Measurements from ENCODE around the gene FBXL7. TPM values are rescaled to one million over a fixed set of nuclear protein-coding genes. Genes with fewer than 3 reads are reported as not detected.

The FBXL7 gene
- total and polyA plus RNA-seq, 2 experiments from 2014 or later, result 4.5 to 15.2 TPM

DNA sequence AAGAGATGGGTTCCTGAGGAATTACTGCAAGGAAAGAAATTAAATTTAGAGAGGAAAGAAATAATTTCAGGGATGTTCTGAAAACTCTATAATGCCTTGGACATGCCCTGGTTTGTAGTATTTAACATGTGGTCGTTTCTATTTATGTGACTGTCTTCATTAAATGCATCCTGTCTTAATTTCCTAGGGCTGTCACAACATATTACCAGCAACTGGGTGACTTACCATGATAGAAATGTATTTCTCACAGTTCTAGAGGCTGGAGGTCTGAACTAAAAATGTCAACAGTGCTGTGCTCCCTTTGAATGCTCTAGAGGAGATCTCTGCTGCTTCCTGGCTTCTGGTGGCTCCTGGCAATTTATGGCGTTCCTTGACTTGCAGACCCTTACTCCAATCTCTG lies 287.7 kb downstream of the FBXL7 start:
- H3K4me2 ChIP-seq, result no peak overlapping the region
- H3K27me3 ChIP-seq (ENCODE audit: insufficient read depth), result no peaks in the 10 kb centered on the region
- DNase-seq (ENCODE audit: low spot score) (no peak), ATAC-seq (no peak)
- no peaks in the 10 kb centered on the region for H3K4me1 ChIP-seq (ENCODE audit: insufficient read depth)
- H3K36me3 ChIP-seq (ENCODE audit: insufficient read depth), result no peaks in the 10 kb centered on the region
- H4K20me1 ChIP-seq (replicated peaks; ENCODE audit: insufficient read depth), result no peaks in the 10 kb centered on the region
- no peak overlapping the region for H3K4me3 ChIP-seq
- H3K36me3 Mint-ChIP-seq (ENCODE audit: low read depth), result no peaks in the 10 kb centered on the region
- peaks cover 16% of the 10 kb centered on the region; the same call in 1 of the 2 replicates for H3K9me2 ChIP-seq (ENCODE audit: insufficient read depth)
- H3K4me3 Mint-ChIP-seq, result no peak overlapping the region
- peaks cover 2% of the 10 kb centered on the region for H3K27me3 Mint-ChIP-seq (ENCODE audit: insufficient read depth, low read depth, poor library complexity)
- no peak overlapping the region for H2AFZ ChIP-seq
- H3K9me3 Mint-ChIP-seq, result no peaks in the 10 kb centered on the region
- H3K4me1 Mint-ChIP-seq, result peaks cover 3% of the 10 kb centered on the region; the same call in 1 of the 3 replicates
- TF ChIP-seq ZNF331 (CRISPR knock-in tag; IDR thresholded peaks at IDR 0.05; ENCODE audit: low read depth), result no peak
- no peak for TF ChIP-seq NANOG (IDR thresholded peaks at IDR 0.05; ENCODE audit: borderline replicate concordance)
- no peak for TF ChIP-seq POLR2AphosphoS5 (IDR thresholded peaks at IDR 0.05; ENCODE audit: low read depth)
- TF ChIP-seq, protein P1, sequence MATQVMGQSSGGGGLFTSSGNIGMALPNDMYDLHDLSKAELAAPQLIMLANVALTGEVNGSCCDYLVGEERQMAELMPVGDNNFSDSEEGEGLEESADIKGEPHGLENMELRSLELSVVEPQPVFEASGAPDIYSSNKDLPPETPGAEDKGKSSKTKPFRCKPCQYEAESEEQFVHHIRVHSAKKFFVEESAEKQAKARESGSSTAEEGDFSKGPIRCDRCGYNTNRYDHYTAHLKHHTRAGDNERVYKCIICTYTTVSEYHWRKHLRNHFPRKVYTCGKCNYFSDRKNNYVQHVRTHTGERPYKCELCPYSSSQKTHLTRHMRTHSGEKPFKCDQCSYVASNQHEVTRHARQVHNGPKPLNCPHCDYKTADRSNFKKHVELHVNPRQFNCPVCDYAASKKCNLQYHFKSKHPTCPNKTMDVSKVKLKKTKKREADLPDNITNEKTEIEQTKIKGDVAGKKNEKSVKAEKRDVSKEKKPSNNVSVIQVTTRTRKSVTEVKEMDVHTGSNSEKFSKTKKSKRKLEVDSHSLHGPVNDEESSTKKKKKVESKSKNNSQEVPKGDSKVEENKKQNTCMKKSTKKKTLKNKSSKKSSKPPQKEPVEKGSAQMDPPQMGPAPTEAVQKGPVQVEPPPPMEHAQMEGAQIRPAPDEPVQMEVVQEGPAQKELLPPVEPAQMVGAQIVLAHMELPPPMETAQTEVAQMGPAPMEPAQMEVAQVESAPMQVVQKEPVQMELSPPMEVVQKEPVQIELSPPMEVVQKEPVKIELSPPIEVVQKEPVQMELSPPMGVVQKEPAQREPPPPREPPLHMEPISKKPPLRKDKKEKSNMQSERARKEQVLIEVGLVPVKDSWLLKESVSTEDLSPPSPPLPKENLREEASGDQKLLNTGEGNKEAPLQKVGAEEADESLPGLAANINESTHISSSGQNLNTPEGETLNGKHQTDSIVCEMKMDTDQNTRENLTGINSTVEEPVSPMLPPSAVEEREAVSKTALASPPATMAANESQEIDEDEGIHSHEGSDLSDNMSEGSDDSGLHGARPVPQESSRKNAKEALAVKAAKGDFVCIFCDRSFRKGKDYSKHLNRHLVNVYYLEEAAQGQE (IDR thresholded peaks at IDR 0.05; ENCODE audit: unreplicated experiment), result no peak
- no peak overlapping the region for H3K27ac Mint-ChIP-seq
- no peaks in the 10 kb centered on the region; the same call in 1 of the 2 replicates for H3K79me2 ChIP-seq (replicated peaks; ENCODE audit: insufficient read depth)
- no peaks in the 10 kb centered on the region for H3F3A ChIP-seq (replicated peaks; ENCODE audit: low read depth)
- H3K27ac ChIP-seq (ENCODE audit: low read depth), result no peak overlapping the region

DNA sequence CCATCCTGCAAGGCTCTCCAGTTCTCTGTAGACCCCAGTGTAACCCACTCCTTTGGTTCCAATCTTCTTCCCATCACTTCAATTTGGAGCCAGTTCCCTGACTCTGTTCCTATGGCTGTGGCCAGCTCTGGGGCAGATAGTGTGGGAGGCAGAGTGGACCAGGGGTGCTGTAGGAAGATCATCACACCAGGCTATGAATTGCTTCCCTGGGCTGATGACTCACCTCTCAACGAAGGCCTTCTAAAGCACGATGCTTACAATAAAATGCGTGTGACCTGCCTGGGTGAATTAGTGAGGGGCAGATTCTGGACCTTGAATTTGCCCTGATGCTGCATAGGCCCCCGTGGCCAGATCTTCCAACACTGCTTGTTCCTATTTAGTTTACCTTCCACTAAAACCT lies 289.7 kb downstream of the FBXL7 start:
- H3K4me2 ChIP-seq, result no peak overlapping the region
- Mint-ChIP-seq H3K27ac (no peak overlapping the region; the same call in 1 of the 2 replicates), H3K4me3 (no peak overlapping the region), H3K9me3 (no peaks in the 10 kb centered on the region), H3K36me3 (ENCODE audit: low read depth) (no peaks in the 10 kb centered on the region), H3K27me3 (ENCODE audit: insufficient read depth, low read depth, poor library complexity) (peaks cover 2% of the 10 kb centered on the region), H3K4me1 (peaks cover 13% of the 10 kb centered on the region)
- H3F3A ChIP-seq (replicated peaks; ENCODE audit: low read depth), result no peaks in the 10 kb centered on the region
- no peak overlapping the region for H3K27ac ChIP-seq (ENCODE audit: low read depth)
- no peak for TF ChIP-seq JUNB (IDR thresholded peaks at IDR 0.05; ENCODE audit: unreplicated experiment)
- no peak for TF ChIP-seq STAT1 (IDR thresholded peaks at IDR 0.05; ENCODE audit: unreplicated experiment)
- no peak for TF ChIP-seq NANOG (IDR thresholded peaks at IDR 0.05; ENCODE audit: borderline replicate concordance)
- TF ChIP-seq EZH2 (IDR thresholded peaks at IDR 0.05; ENCODE audit: low read depth, unreplicated experiment), result no peak
- no peak for TF ChIP-seq EZH2phosphoT487 (IDR thresholded peaks at IDR 0.05; ENCODE audit: unreplicated experiment)
- TF ChIP-seq, protein P1 (IDR thresholded peaks at IDR 0.05; ENCODE audit: unreplicated experiment), result no peak
- TF ChIP-seq CREB1 (CRISPR knock-in tag; IDR thresholded peaks at IDR 0.05; ENCODE audit: low read depth), result no peak
- TF ChIP-seq POLR2AphosphoS5 (IDR thresholded peaks at IDR 0.05; ENCODE audit: low read depth), result no peak
- TF ChIP-seq ZNF331 (CRISPR knock-in tag; IDR thresholded peaks at IDR 0.05; ENCODE audit: low read depth), result no peak
- no peak for TF ChIP-seq CTCF (conservative IDR thresholded peaks at IDR 0.05; ENCODE audit: low read depth in 2 of 2)
- H3K36me3 ChIP-seq (ENCODE audit: insufficient read depth), result no peaks in the 10 kb centered on the region
- no peaks in the 10 kb centered on the region; the same call in 1 of the 2 replicates for H3K79me2 ChIP-seq (replicated peaks; ENCODE audit: insufficient read depth)
- H3K27me3 ChIP-seq (ENCODE audit: insufficient read depth), result no peaks in the 10 kb centered on the region
- DNase-seq (ENCODE audit: low spot score) (no peak), ATAC-seq (no peak)
- peaks cover 11% of the 10 kb centered on the region; the same call in 1 of the 2 replicates for H3K9me2 ChIP-seq (ENCODE audit: insufficient read depth)
- no peak overlapping the region for H3K4me3 ChIP-seq
- H3K4me1 ChIP-seq (ENCODE audit: insufficient read depth), result peaks cover 12% of the 10 kb centered on the region
- H2AFZ ChIP-seq, result no peak overlapping the region
- H4K20me1 ChIP-seq (replicated peaks; ENCODE audit: insufficient read depth), result no peaks in the 10 kb centered on the region
